Epithelial cell of proximal tubule (primary cell): Measurements from ENCODE around the gene NR6A1. TPM values are rescaled to one million over a fixed set of nuclear protein-coding genes. Genes with fewer than 3 reads are reported as not detected.

Experiments
- DNase-seq: peaks from one replicate; pipeline ENCODE4 v3.0.0-alpha.2; 2011; ENCODE audit warnings: low read depth
- H3K4me3 ChIP-seq: 2 replicates; pipeline ENCODE4 v1.5.1; 2011; ENCODE audit warnings: low read depth, mild to moderate bottlenecking, low read length
- CTCF ChIP-seq: conservative IDR thresholded peaks from 2 replicates; pipeline ENCODE4 v1.5.1; 2012; ENCODE audit warnings: low read depth, mild to moderate bottlenecking, low read length
- total RNA-seq: library from RNA; depleted of rRNA; stranded (reverse); fragments of >200 nt; gene quantifications from 2 replicates; pipeline ENCODE4 v1.2.3, GENCODE V29; 2015

Gene NR6A1
- total RNA-seq, 1 donor from 2014 or later = 2.0 TPM

DNA sequence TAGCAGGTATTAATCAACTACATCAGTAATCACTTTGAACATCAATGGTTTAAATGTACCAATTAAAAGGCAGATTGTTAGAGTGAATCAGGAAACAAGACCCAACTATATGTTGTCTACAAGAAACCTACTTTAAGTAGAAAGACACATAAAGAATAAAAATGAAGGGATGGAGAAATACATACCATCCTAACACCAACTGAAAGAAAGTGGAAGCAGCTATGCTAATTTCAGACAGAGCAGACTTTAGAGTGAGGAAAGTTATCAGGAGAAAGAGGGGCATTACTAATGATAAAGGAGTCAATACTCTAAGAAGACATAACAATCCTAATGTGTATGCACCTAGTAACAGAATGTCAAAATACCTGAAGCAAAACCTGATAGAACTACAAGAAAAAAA lies 125.8 kb downstream of the NR6A1 start:
- no peak for DNase-seq
- no peak for TF ChIP-seq CTCF
- H3K4me3 ChIP-seq = no peak overlapping the region

DNA sequence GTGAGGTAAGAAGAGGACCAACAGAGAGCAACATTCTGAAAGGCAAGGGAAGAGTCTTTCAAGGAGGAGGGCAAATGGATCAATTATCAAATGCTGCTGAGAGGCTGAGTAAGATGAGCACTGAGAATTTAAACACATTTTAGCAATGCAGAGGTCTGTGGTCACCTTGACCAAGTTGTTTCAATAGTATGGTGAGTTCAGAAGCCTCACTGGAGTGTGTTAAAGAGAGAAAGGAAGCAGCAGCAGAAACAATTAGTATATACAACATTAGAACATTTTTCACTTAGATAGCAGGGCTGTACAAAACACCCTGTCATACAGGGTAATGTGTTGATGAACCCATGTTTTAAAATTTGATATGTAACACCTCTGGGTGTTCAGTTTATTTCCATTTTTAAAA lies 131.5 kb downstream of the NR6A1 start:
- DNase-seq = no peak
- H3K4me3 ChIP-seq = no peak overlapping the region
- TF ChIP-seq CTCF = no peak

DNA sequence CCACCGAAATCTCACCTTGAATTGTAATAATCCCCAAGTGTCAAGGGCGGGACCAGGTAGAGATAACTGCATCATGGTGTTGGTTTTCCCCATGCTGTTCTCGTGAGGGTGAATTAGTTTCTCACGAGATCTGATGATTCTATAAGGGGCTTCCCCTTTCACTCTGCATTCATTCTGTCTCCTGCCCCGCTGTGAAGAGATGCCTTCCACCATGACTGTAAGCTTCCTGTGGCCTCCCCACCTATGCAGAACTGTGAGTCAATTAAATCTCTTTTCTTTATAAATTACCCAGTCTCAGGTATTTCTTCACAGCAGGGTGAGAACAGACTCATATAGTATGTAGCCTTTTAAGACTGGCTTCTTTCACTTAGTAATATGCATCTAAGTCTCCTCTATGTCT lies 135.8 kb downstream of the NR6A1 start:
- TF ChIP-seq CTCF = no peak
- no peak for DNase-seq
- H3K4me3 ChIP-seq = no peak overlapping the region

- no peak for TF ChIP-seq CTCF
- DNase-seq = no peak
- H3K4me3 ChIP-seq = no peak overlapping the region
Observed at GRCh38 chr9:124632077-124632621, 139.0 kb downstream of the NR6A1 start.

- DNase-seq = no peak
- no peak for TF ChIP-seq CTCF
- no peak overlapping the region for H3K4me3 ChIP-seq
Observed at GRCh38 chr9:124631326-124631725, 139.8 kb downstream of the NR6A1 start.

- no peak overlapping the region for H3K4me3 ChIP-seq
- TF ChIP-seq CTCF = no peak
- DNase-seq = no peak
Observed at GRCh38 chr9:124629600-124629999, 141.5 kb downstream of the NR6A1 start.

GRCh38 chr9:124628741-124629140 lies 142.4 kb downstream of the NR6A1 start:
- no peak for DNase-seq
- TF ChIP-seq CTCF = no peak
- H3K4me3 ChIP-seq = no peak overlapping the region
